HCT116 (cell line): ENCODE data around the gene SETSIP.

Experiments used
- EZH2 ChIP-seq: fragments of 200-600 bp; sonication (generic); IDR thresholded peaks from 2 replicates; pipeline ENCODE4 v1.6.1; 2017; ENCODE audit warnings: antibody characterized with exemption, mixed run types
- POLR2A ChIP-seq: IDR thresholded peaks from 2 replicates; pipeline ENCODE4 v1.7.0; 2011; ENCODE audit warnings: borderline replicate concordance; ENCODE audit not compliant: insufficient read depth, insufficient read length; ENCODE audit errors: extremely low read depth
- RAD21 ChIP-seq: IDR thresholded peaks from 2 replicates; pipeline ENCODE4 v1.6.1; 2012; ENCODE audit warnings: low read depth, mild to moderate bottlenecking
- TF ChIP-seq, protein P1 (sequence below), 3 experiments: fragments of 200-600 bp in 1 of 3; sonication (generic) in 1 of 3; IDR thresholded peaks in 2 of 3; conservative IDR thresholded peaks in 1 of 3; 2 replicates each; pipeline ENCODE4 v1.5.1; 2012 to 2017; ENCODE audit warnings: low read depth in 2 of 3, low read length in 2 of 3, antibody characterized with exemption in 1 of 3, borderline replicate concordance in 1 of 3, control low read depth in 1 of 3, mild to moderate bottlenecking in 1 of 3, mixed read lengths in 1 of 3, mixed run types in 1 of 3, moderate library complexity in 1 of 3; ENCODE audit not compliant: insufficient read depth in 1 of 3

GRCh38 chr1:92066321-92066720 is 8.9 kb downstream of the SETSIP start:
- TF ChIP-seq POLR2A (no peak), EZH2 (no peak), RAD21 (no peak)
- TF ChIP-seq, protein P1, sequence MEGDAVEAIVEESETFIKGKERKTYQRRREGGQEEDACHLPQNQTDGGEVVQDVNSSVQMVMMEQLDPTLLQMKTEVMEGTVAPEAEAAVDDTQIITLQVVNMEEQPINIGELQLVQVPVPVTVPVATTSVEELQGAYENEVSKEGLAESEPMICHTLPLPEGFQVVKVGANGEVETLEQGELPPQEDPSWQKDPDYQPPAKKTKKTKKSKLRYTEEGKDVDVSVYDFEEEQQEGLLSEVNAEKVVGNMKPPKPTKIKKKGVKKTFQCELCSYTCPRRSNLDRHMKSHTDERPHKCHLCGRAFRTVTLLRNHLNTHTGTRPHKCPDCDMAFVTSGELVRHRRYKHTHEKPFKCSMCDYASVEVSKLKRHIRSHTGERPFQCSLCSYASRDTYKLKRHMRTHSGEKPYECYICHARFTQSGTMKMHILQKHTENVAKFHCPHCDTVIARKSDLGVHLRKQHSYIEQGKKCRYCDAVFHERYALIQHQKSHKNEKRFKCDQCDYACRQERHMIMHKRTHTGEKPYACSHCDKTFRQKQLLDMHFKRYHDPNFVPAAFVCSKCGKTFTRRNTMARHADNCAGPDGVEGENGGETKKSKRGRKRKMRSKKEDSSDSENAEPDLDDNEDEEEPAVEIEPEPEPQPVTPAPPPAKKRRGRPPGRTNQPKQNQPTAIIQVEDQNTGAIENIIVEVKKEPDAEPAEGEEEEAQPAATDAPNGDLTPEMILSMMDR (IDR thresholded peaks at IDR 0.05 in 2 of 3, conservative IDR thresholded peaks at IDR 0.05 in 1 of 3; ENCODE audit: borderline replicate concordance in 1 of 3, insufficient read depth in 1 of 3, low read depth in 2 of 3, low read length in 2 of 3), result no peak
